GM18498 (cell line): ENCODE results near the gene WWTR1.
A peak's percentile ranks its signal among the peaks of the same experiment; 100 is the strongest.

Experiments
- ATAC-seq: cut with Tn5 transposase; IDR thresholded peaks from one replicate; pipeline ENCODE4 v1.9.1; 2021; ENCODE audit warnings: mild to moderate bottlenecking, moderate library complexity; ENCODE audit not compliant: unreplicated experiment

WWTR1 gene

GRCh38 chr3:149625795-149626194 is 32.0 kb downstream of the WWTR1 start:
- no peak for ATAC-seq

- no peak for ATAC-seq
Measured at GRCh38 chr3:149623824-149624223, 34.0 kb downstream of the WWTR1 start.

- ATAC-seq: peak; percentile 82
Measured at GRCh38 chr3:149621218-149622005, 36.4 kb downstream of the WWTR1 start.

- peak; percentile 65 for ATAC-seq
Measured at GRCh38 chr3:149620291-149621020, 37.4 kb downstream of the WWTR1 start.

GRCh38 chr3:149619136-149619535 is 38.7 kb downstream of the WWTR1 start:
- no peak for ATAC-seq

GRCh38 chr3:149618151-149619123 is 39.4 kb downstream of the WWTR1 start:
- ATAC-seq: no peak

- ATAC-seq: no peak
Measured at GRCh38 chr3:149615731-149616221, 42.0 kb downstream of the WWTR1 start.

- no peak for ATAC-seq
Measured at GRCh38 chr3:149613988-149614387, 43.8 kb downstream of the WWTR1 start.

- ATAC-seq: no peak
Measured at GRCh38 chr3:149612456-149612855, 45.4 kb downstream of the WWTR1 start.

- no peak for ATAC-seq
Measured at GRCh38 chr3:149611149-149611548, 46.7 kb downstream of the WWTR1 start.

- ATAC-seq: no peak
Measured at GRCh38 chr3:149610351-149611105, 47.3 kb downstream of the WWTR1 start.

GRCh38 chr3:149609595-149609994 is 48.2 kb downstream of the WWTR1 start:
- ATAC-seq: peak; percentile 89

GRCh38 chr3:149608987-149609386 is 48.8 kb downstream of the WWTR1 start:
- peak; percentile 7 for ATAC-seq

GRCh38 chr3:149605902-149606301 is 51.9 kb downstream of the WWTR1 start:
- ATAC-seq: no peak

- no peak for ATAC-seq
Measured at GRCh38 chr3:149604125-149604875, 53.5 kb downstream of the WWTR1 start.

- no peak for ATAC-seq
Measured at GRCh38 chr3:149603126-149604074, 54.4 kb downstream of the WWTR1 start.

- ATAC-seq: no peak
Measured at GRCh38 chr3:149600634-149601033, 57.2 kb downstream of the WWTR1 start.

GRCh38 chr3:149599236-149599635 is 58.6 kb downstream of the WWTR1 start:
- no peak for ATAC-seq
